HG02938 (cell line): ENCODE results near the gene IQCM.
"Not testable (repeated sequence)": the region's sequence is repeated elsewhere in the genome, so short reads cannot be mapped to it uniquely, and the experiment has no call there.

Experiments used
- ATAC-seq: cut with Tn5 transposase; IDR thresholded peaks from one replicate; pipeline ENCODE4 v1.9.1; 2021; ENCODE audit warnings: mild to moderate bottlenecking, moderate library complexity; ENCODE audit not compliant: unreplicated experiment

IQCM gene

GRCh38 chr4:149595500-149595899 lies 220.1 kb downstream of the IQCM start:
- no peak for ATAC-seq

GRCh38 chr4:149589826-149590225 lies 225.8 kb downstream of the IQCM start:
- no peak for ATAC-seq

- ATAC-seq, result no peak
Observed at GRCh38 chr4:149584722-149585121, 230.9 kb downstream of the IQCM start.

- ATAC-seq, result peak; percentile 59
Observed at GRCh38 chr4:149574971-149575370, 240.7 kb downstream of the IQCM start.

GRCh38 chr4:149572716-149573115 lies 242.9 kb downstream of the IQCM start:
- no peak for ATAC-seq

GRCh38 chr4:149555799-149556198 lies 259.8 kb downstream of the IQCM start:
- ATAC-seq, result no peak

GRCh38 chr4:149555146-149555545 lies 260.5 kb downstream of the IQCM start:
- no peak for ATAC-seq

- ATAC-seq, result no peak
Observed at GRCh38 chr4:149553959-149554520, 261.6 kb downstream of the IQCM start.

- no peak for ATAC-seq
Observed at GRCh38 chr4:149552601-149553000, 263.0 kb downstream of the IQCM start.

- no peak for ATAC-seq
Observed at GRCh38 chr4:149549911-149550310, 265.7 kb downstream of the IQCM start.

- ATAC-seq, result no peak
Observed at GRCh38 chr4:149534779-149535178, 280.9 kb downstream of the IQCM start.

GRCh38 chr4:149531861-149532260 lies 283.8 kb downstream of the IQCM start:
- ATAC-seq, result no peak

GRCh38 chr4:149523039-149523438 lies 292.6 kb downstream of the IQCM start:
- ATAC-seq, result no peak

- no peak for ATAC-seq
Observed at GRCh38 chr4:149521611-149522425, 293.8 kb downstream of the IQCM start.

- ATAC-seq, result no peak
Observed at GRCh38 chr4:149518471-149518870, 297.2 kb downstream of the IQCM start.

- no peak for ATAC-seq
Observed at GRCh38 chr4:149513081-149513480, 302.6 kb downstream of the IQCM start.

GRCh38 chr4:149512501-149512900 lies 303.1 kb downstream of the IQCM start:
- no peak for ATAC-seq

- no peak for ATAC-seq
Observed at GRCh38 chr4:149511558-149512298, 303.9 kb downstream of the IQCM start.

GRCh38 chr4:149507309-149507708 lies 308.3 kb downstream of the IQCM start:
- ATAC-seq, result not testable (repeated sequence)

GRCh38 chr4:149500806-149501205 lies 314.8 kb downstream of the IQCM start:
- no peak for ATAC-seq

- no peak for ATAC-seq
Observed at GRCh38 chr4:149499726-149500125, 315.9 kb downstream of the IQCM start.

- no peak for ATAC-seq
Observed at GRCh38 chr4:149498246-149498645, 317.4 kb downstream of the IQCM start.
